Neural progenitor cell (in vitro differentiated cells): ENCODE data around the gene GOT1. TPM values are rescaled to one million over a fixed set of nuclear protein-coding genes. Genes with fewer than 3 reads are reported as not detected.

Experiments
- DNase-seq: peaks from one replicate; pipeline ENCODE4 v3.0.0-alpha.2; 2016; ENCODE audit warnings: low spot score
- H2AFZ ChIP-seq: fragments of 200-600 bp; sonication (generic); replicated peaks from 2 replicates; pipeline ENCODE4 v1.6.1; 2016; ENCODE audit warnings: antibody characterized with exemption
- H3F3A ChIP-seq: fragments of 200-600 bp; sonication (generic); 2 replicates; pipeline ENCODE4 v1.6.1; 2016; ENCODE audit warnings: antibody characterized with exemption, low read depth
- H3K27ac ChIP-seq: fragments of 200-600 bp; sonication (generic); 2 replicates; pipeline ENCODE4 v1.5.1; 2016; ENCODE audit warnings: mild to moderate bottlenecking
- H3K27me3 ChIP-seq: fragments of 200-600 bp; sonication (generic); 2 replicates; pipeline ENCODE4 v1.6.1; 2016; ENCODE audit warnings: mild to moderate bottlenecking, moderate library complexity
- H3K36me3 ChIP-seq: fragments of 200-600 bp; sonication (generic); 2 replicates; pipeline ENCODE4 v1.5.1; 2016
- H3K4me1 ChIP-seq: fragments of 200-600 bp; sonication (generic); 2 replicates; pipeline ENCODE4 v1.6.1; 2016; ENCODE audit warnings: mixed run types
- H3K4me2 ChIP-seq: fragments of 200-600 bp; sonication (generic); 2 replicates; pipeline ENCODE4 v1.6.1; 2016
- H3K4me3 ChIP-seq: fragments of 200-600 bp; sonication (generic); 2 replicates; pipeline ENCODE4 v1.5.1; 2016
- H3K79me2 ChIP-seq: fragments of 200-600 bp; sonication (generic); 2 replicates; pipeline ENCODE4 v1.6.1; 2016; ENCODE audit warnings: low read depth
- H3K9ac ChIP-seq: fragments of 200-600 bp; sonication (generic); 2 replicates; pipeline ENCODE4 v1.6.1; 2016
- H3K9me3 ChIP-seq: fragments of 200-600 bp; sonication (generic); 2 replicates; pipeline ENCODE4 v1.5.1; 2016; ENCODE audit warnings: low read depth
- H4K20me1 ChIP-seq: fragments of 200-600 bp; sonication (generic); 2 replicates; pipeline ENCODE4 v1.6.1; 2016; ENCODE audit warnings: low read depth
- H3K27ac Mint-ChIP-seq: 3 replicates; pipeline ENCODE4 v1.8.0; 2021; ENCODE audit warnings: mixed read lengths
- H3K27me3 Mint-ChIP-seq: 2 replicates; pipeline ENCODE4 v1.8.0; 2022; ENCODE audit warnings: low read depth, mild to moderate bottlenecking, inconsistent platforms, moderate library complexity, mixed read lengths; ENCODE audit not compliant: insufficient read depth
- H3K36me3 Mint-ChIP-seq: 3 replicates; pipeline ENCODE4 v1.8.0; 2021; ENCODE audit warnings: mixed read lengths
- H3K4me1 Mint-ChIP-seq: 3 replicates; pipeline ENCODE4 v1.8.0; 2021; ENCODE audit warnings: mixed read lengths
- H3K4me3 Mint-ChIP-seq: 3 replicates; pipeline ENCODE4 v1.8.0; 2021; ENCODE audit warnings: mild to moderate bottlenecking, moderate library complexity, mixed read lengths
- H3K9me3 Mint-ChIP-seq: 3 replicates; pipeline ENCODE4 v1.8.0; 2020; ENCODE audit warnings: mixed read lengths
- EZH2 ChIP-seq: fragments of 200-600 bp; sonication (generic); IDR thresholded peaks from 2 replicates; pipeline ENCODE4 v1.6.1; 2017; ENCODE audit warnings: antibody characterized with exemption, mild to moderate bottlenecking, moderate library complexity
- EZH2phosphoT487 ChIP-seq: fragments of 200-600 bp; sonication (generic); IDR thresholded peaks from 2 replicates; pipeline ENCODE4 v1.6.1; 2017; ENCODE audit warnings: antibody characterized with exemption
- total RNA-seq: library from RNA; depleted of rRNA; stranded (reverse); fragments of >200 nt; gene quantifications from 2 replicates; pipeline ENCODE4 v1.2.3, GENCODE V29; 2015; ENCODE audit warnings: low replicate concordance
- TF ChIP-seq, protein P1 (sequence below): fragments of 200-600 bp; sonication (generic); IDR thresholded peaks from 2 replicates; pipeline ENCODE4 v1.5.1; 2017; ENCODE audit warnings: antibody characterized with exemption, mild to moderate bottlenecking

GOT1 gene
- total RNA-seq, 1 donor from 2014 or later = 36.1 TPM

DNA sequence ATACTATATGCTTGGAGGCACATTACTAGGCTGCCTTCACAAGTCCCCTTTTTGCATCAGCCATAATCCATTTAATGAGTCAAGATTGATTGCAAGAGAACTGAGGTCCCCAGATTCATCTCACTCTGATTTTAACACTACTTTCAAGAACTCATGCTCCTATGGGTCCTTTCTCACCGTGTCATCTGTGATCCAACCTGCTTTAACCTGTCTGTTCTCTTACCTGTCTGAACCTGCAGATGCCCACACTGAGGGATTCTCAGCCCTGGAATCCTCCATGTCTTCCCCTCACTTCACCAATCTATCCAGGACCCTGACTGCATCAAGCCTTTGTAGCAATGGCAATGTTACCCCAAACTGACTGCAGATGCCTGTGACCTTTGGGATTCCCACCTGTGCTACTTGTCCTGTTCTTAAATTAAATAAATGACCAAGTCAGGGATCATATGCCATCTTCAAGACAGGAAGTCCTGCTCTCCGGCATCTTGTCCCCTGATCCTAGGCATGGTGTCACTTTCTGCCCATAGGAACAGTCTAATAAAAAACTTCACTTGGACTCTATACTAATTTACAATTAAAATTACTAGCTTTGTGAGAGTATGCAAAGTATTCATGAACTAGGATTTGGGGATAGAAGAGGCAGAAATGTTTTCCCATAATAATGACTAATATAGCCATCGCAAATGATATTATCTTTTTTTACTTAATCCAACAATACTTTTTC, 25.9 kb upstream of the GOT1 start:
- Histone ChIP-seq H2AFZ (no peak overlapping the region), H3K9me3 (no peaks in the 10 kb centered on the region), H3F3A (peaks cover 6% of the 10 kb centered on the region), H3K4me3 (no peak overlapping the region), H3K27me3 (no peaks in the 10 kb centered on the region), H3K79me2 (no peaks in the 10 kb centered on the region), H3K4me1 (peaks cover 7% of the 10 kb centered on the region), H3K4me2 (no peak overlapping the region), H3K9ac (no peak overlapping the region), H3K36me3 (no peaks in the 10 kb centered on the region), H4K20me1 (no peaks in the 10 kb centered on the region), H3K27ac (no peak overlapping the region)
- Mint-ChIP-seq H3K4me3 (no peak overlapping the region), H3K4me1 (no peaks in the 10 kb centered on the region), H3K9me3 (no peaks in the 10 kb centered on the region), H3K27me3 (no peaks in the 10 kb centered on the region), H3K36me3 (no peaks in the 10 kb centered on the region), H3K27ac (no peak overlapping the region)
- TF ChIP-seq EZH2phosphoT487 (no peak), EZH2 (no peak)
- TF ChIP-seq, protein P1, sequence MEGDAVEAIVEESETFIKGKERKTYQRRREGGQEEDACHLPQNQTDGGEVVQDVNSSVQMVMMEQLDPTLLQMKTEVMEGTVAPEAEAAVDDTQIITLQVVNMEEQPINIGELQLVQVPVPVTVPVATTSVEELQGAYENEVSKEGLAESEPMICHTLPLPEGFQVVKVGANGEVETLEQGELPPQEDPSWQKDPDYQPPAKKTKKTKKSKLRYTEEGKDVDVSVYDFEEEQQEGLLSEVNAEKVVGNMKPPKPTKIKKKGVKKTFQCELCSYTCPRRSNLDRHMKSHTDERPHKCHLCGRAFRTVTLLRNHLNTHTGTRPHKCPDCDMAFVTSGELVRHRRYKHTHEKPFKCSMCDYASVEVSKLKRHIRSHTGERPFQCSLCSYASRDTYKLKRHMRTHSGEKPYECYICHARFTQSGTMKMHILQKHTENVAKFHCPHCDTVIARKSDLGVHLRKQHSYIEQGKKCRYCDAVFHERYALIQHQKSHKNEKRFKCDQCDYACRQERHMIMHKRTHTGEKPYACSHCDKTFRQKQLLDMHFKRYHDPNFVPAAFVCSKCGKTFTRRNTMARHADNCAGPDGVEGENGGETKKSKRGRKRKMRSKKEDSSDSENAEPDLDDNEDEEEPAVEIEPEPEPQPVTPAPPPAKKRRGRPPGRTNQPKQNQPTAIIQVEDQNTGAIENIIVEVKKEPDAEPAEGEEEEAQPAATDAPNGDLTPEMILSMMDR = no peak
- no peak for DNase-seq

DNA sequence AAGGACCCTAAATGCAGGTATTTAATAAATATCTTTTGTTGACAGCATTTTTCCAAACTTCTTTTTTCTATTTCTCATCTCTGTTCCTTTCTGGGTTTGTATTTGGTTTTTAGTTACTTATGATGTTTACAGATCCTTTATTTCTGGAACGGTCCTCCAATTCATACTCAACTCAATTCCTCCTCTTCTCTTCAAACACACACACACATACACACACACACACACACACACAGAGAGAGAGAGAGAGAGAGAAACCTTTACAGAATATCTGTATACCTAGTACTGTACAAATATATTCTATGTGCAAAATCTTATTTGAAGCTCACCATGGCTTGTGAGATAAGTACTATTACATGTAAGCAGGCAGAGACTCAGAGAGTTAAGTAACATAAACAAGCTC, 21.6 kb upstream of the GOT1 start:
- H3K9ac ChIP-seq = no peak overlapping the region
- H3K4me2 ChIP-seq = peak overlapping the region; percentile 66
- DNase-seq = no peak
- no peaks in the 10 kb centered on the region for H3K36me3 ChIP-seq
- TF ChIP-seq, protein P1 = no peak
- no peak for TF ChIP-seq EZH2
- TF ChIP-seq EZH2phosphoT487 = no peak
- H3K9me3 Mint-ChIP-seq = no peaks in the 10 kb centered on the region
- no peaks in the 10 kb centered on the region for H3K27me3 Mint-ChIP-seq
- no peaks in the 10 kb centered on the region for H3K27me3 ChIP-seq
- H3K36me3 Mint-ChIP-seq = no peaks in the 10 kb centered on the region
- H3K27ac Mint-ChIP-seq = no peak overlapping the region
- no peak overlapping the region for H3K4me3 Mint-ChIP-seq
- H3F3A ChIP-seq = peaks cover 12% of the 10 kb centered on the region
- no peaks in the 10 kb centered on the region for H3K9me3 ChIP-seq
- peaks cover 15% of the 10 kb centered on the region for H3K4me1 ChIP-seq
- no peak overlapping the region for H2AFZ ChIP-seq
- H3K4me3 ChIP-seq = no peak overlapping the region
- H3K4me1 Mint-ChIP-seq = no peaks in the 10 kb centered on the region
- no peaks in the 10 kb centered on the region for H3K79me2 ChIP-seq
- no peaks in the 10 kb centered on the region for H4K20me1 ChIP-seq
- no peak overlapping the region for H3K27ac ChIP-seq

DNA sequence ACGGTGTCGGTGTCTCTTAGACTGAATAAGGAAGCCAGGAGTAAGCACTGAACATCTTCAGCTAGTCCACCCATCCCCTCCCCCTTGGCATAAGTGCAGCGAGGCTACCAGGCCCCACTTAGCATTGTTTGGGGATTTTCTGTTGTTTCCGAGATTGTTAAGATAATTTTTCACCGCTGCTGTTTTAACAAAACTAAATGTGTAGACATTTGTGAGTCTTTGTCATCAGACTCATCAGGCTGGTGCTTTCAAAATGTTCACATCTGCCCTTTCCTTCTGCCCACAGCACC, 21.0 kb upstream of the GOT1 start:
- Histone ChIP-seq H3K27ac (no peak overlapping the region), H3K9me3 (no peaks in the 10 kb centered on the region), H3K4me1 (peaks cover 15% of the 10 kb centered on the region), H3K27me3 (no peaks in the 10 kb centered on the region), H4K20me1 (no peaks in the 10 kb centered on the region), H3K9ac (no peak overlapping the region), H3K4me3 (peak overlapping the region; percentile 1), H3F3A (peaks cover 12% of the 10 kb centered on the region), H3K4me2 (peak overlapping the region; percentile 66), H3K36me3 (no peaks in the 10 kb centered on the region), H3K79me2 (no peaks in the 10 kb centered on the region), H2AFZ (peak overlapping the region; percentile 44)
- Mint-ChIP-seq H3K4me1 (no peaks in the 10 kb centered on the region), H3K27me3 (no peaks in the 10 kb centered on the region), H3K4me3 (no peak overlapping the region), H3K27ac (no peak overlapping the region), H3K36me3 (no peaks in the 10 kb centered on the region), H3K9me3 (no peaks in the 10 kb centered on the region)
- no peak for TF ChIP-seq EZH2
- DNase-seq = peak; percentile 21

DNA sequence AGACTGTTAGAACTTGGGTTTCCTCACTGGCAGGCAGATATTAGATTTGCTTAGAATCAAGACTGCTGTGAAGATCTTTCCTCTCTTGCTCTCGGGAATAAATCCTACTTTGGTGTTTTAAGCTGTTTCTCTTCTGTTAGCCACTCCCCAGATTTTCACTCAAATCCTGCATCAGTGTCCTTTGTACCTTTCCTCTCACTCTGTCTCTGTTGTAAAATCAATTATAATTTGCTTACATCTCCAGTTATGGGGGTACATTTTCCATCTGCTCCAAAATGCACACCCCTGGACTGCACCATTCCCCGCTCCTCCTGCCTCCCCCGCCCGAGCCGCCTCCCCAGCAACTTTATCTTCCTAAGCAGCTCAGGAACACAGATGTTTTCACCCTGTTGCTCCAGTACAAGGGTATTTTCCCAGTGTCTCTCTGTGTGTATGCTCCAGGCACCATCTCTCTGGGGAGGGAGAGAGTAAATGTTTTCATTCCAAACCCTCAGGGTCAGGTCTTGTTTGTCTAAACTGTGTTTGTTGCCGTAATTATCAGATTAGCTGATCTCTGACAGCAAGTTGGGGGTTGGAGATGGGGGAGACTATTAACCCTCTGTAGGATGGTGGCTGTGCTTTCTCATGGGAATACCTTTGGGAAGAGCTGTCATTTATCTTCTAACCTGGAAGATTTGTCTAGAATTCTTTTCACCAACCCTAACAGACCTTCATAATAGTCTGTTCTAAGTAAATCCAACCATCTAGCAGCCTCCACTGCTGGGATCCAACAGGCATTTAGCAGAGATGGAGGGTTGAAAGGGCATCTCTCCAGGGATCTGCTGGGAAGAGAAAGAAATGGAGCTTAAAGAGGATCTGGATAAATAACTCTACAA, 20.4 kb upstream of the GOT1 start:
- H3K4me1 Mint-ChIP-seq = no peaks in the 10 kb centered on the region

More for the DNA sequence above, 20.4 kb upstream of the GOT1 start:
- Histone ChIP-seq H3K9ac (no peak overlapping the region), H4K20me1 (no peaks in the 10 kb centered on the region), H3K4me3 (peak overlapping the region; percentile 1), H3K36me3 (no peaks in the 10 kb centered on the region), H3F3A (peaks cover 12% of the 10 kb centered on the region), H3K4me1 (peaks cover 15% of the 10 kb centered on the region), H3K27me3 (no peaks in the 10 kb centered on the region), H3K4me2 (peak overlapping the region; percentile 66), H3K27ac (no peak overlapping the region), H3K9me3 (no peaks in the 10 kb centered on the region), H2AFZ (peak overlapping the region; percentile 44), H3K79me2 (no peaks in the 10 kb centered on the region)
- TF ChIP-seq EZH2 (no peak), EZH2phosphoT487 (no peak)
- TF ChIP-seq, protein P1 = no peak
- no peak overlapping the region for H3K4me3 Mint-ChIP-seq
- H3K27ac Mint-ChIP-seq = no peak overlapping the region
- no peaks in the 10 kb centered on the region for H3K36me3 Mint-ChIP-seq
- no peaks in the 10 kb centered on the region for H3K27me3 Mint-ChIP-seq
- DNase-seq = no peak
- H3K9me3 Mint-ChIP-seq = no peaks in the 10 kb centered on the region
